Urinary bladder (tissue), 4 donors: ENCODE measurements around the gene OGFOD1. TPM values are rescaled to one million over a fixed set of nuclear protein-coding genes. Genes with fewer than 3 reads are reported as not detected.

ENCODE experiments used
- DNase-seq: peaks from one replicate; pipeline ENCODE4 v3.0.0-alpha.2; 2015; ENCODE audit errors: extremely low spot score
- H3K27ac ChIP-seq: one replicate; pipeline ENCODE4 v1.5.1; 2013; ENCODE audit warnings: low read depth, mild to moderate bottlenecking, moderate library complexity
- H3K36me3 ChIP-seq: one replicate; pipeline ENCODE4 v1.6.1; 2013; ENCODE audit warnings: mild to moderate bottlenecking, moderate library complexity; ENCODE audit not compliant: insufficient read depth
- H3K4me1 ChIP-seq: one replicate; pipeline ENCODE4 v1.6.1; 2013; ENCODE audit warnings: mild to moderate bottlenecking, moderate library complexity; ENCODE audit not compliant: insufficient read depth
- H3K4me3 ChIP-seq: one replicate; pipeline ENCODE4 v1.5.1; 2013; ENCODE audit warnings: low read depth, low read length
- WGBS: extraction: QIAGEN DNeasy Blood & Tissue Kit; methylation state at CpG from one replicate; pipeline ENCODE4 v1.1.7; 2013; 5-methylcytosine and 5-hydroxymethylcytosine counted together
- polyA plus RNA-seq: library from polyadenylated mRNA; stranded (reverse); fragments of 200-250 nt; gene quantifications from one replicate; pipeline ENCODE4 v1.2.3, GENCODE V29; 2013
- total RNA-seq: library from RNA; depleted of rRNA; stranded (reverse); fragments of >200 nt; gene quantifications from one replicate; pipeline ENCODE4 v1.2.3, GENCODE V29; 2014
- donor health status: healthy with polysubstance abuse.
- donor health status: healthy.

Gene OGFOD1
- 58.2 TPM for total RNA-seq
- polyA plus RNA-seq = 25.8 TPM

GRCh38 chr16:56450986-56451752 is at the start of gene OGFOD1, which contains the start of gene NUDT21:
OGFOD1 (plus strand) TSS chr16:56451554; CDS start chr16:56451613, 59 bp downstream.
NUDT21 (minus strand) TSS chr16:56451332; CDS start chr16:56451202, 130 bp downstream.
- Histone ChIP-seq H3K4me1 (peaks cover 3% of the 10 kb centered on the region), H3K27ac (peak within 1 kb of the TSS; percentile 28), H3K4me3 (peak within 1 kb of the TSS; percentile 92), H3K36me3 (peaks cover 2% of the 10 kb centered on the region)
- under 1% methylated on average over 56 of the region's 56 CpGs for WGBS
- DNase-seq = peak; percentile 96

GRCh38 chr16:56405977-56406672 is 45.2 kb upstream of the OGFOD1 start:
- WGBS = 79% methylated on average over 4 of the region's 4 CpGs
- Histone ChIP-seq H3K4me3 (no peak overlapping the region), H3K27ac (no peak overlapping the region), H3K4me1 (no peaks in the 10 kb centered on the region), H3K36me3 (peaks cover 3% of the 10 kb centered on the region)
- no peak for DNase-seq

- DNase-seq = no peak
- Histone ChIP-seq H3K4me1 (no peaks in the 10 kb centered on the region), H3K27ac (no peak overlapping the region), H3K36me3 (peaks cover 2% of the 10 kb centered on the region), H3K4me3 (no peak overlapping the region)
- WGBS = 82% methylated on average over 7 of the region's 7 CpGs
Measured at GRCh38 chr16:56408379-56409098, 42.8 kb upstream of the OGFOD1 start.

- H3K4me3 ChIP-seq = no peak overlapping the region
- H3K27ac ChIP-seq = peak overlapping the region; percentile 32
- DNase-seq = no peak
- WGBS = 79% methylated on average over 4 of the region's 4 CpGs
- no peaks in the 10 kb centered on the region for H3K4me1 ChIP-seq
- peaks cover 2% of the 10 kb centered on the region for H3K36me3 ChIP-seq
Measured at GRCh38 chr16:56409195-56409594, 42.2 kb upstream of the OGFOD1 start.

- 80% methylated on average over 5 of the region's 5 CpGs for WGBS
- no peak overlapping the region for H3K4me3 ChIP-seq
- H3K36me3 ChIP-seq = no peaks in the 10 kb centered on the region
- H3K4me1 ChIP-seq = peaks cover 2% of the 10 kb centered on the region
- DNase-seq = no peak
- no peak overlapping the region for H3K27ac ChIP-seq
Measured at GRCh38 chr16:56411123-56411522, 40.2 kb upstream of the OGFOD1 start.

- H3K27ac ChIP-seq = no peak overlapping the region
- WGBS = 98% methylated on average over 2 of the region's 2 CpGs
- H3K4me1 ChIP-seq = peaks cover 2% of the 10 kb centered on the region
Measured at GRCh38 chr16:56411624-56412023, 39.7 kb upstream of the OGFOD1 start.

GRCh38 chr16:56413381-56413780 is 38.0 kb upstream of the OGFOD1 start:
- DNase-seq = no peak
- peaks cover 2% of the 10 kb centered on the region for H3K4me1 ChIP-seq
- no peak overlapping the region for H3K27ac ChIP-seq
- H3K4me3 ChIP-seq = no peak overlapping the region
- 87% methylated on average over 5 of the region's 5 CpGs for WGBS
- no peaks in the 10 kb centered on the region for H3K36me3 ChIP-seq

More at GRCh38 chr16:56411624-56412023, 39.7 kb upstream of the OGFOD1 start:
- no peak for DNase-seq
- Histone ChIP-seq H3K4me3 (no peak overlapping the region), H3K36me3 (no peaks in the 10 kb centered on the region)

- WGBS = 67% methylated on average over 5 of the region's 5 CpGs
- peaks cover 2% of the 10 kb centered on the region for H3K4me1 ChIP-seq
- H3K4me3 ChIP-seq = no peak overlapping the region
- no peak for DNase-seq
- H3K27ac ChIP-seq = no peak overlapping the region
- no peaks in the 10 kb centered on the region for H3K36me3 ChIP-seq
Measured at GRCh38 chr16:56414366-56414765, 37.0 kb upstream of the OGFOD1 start.

- Histone ChIP-seq H3K4me1 (peaks cover 2% of the 10 kb centered on the region), H3K4me3 (no peak overlapping the region), H3K36me3 (no peaks in the 10 kb centered on the region), H3K27ac (no peak overlapping the region)
- WGBS = 85% methylated on average over 4 of the region's 4 CpGs
- DNase-seq = no peak
Measured at GRCh38 chr16:56415875-56416274, 35.5 kb upstream of the OGFOD1 start.

- H3K4me1 ChIP-seq = peaks cover 2% of the 10 kb centered on the region
- H3K27ac ChIP-seq = no peak overlapping the region
- H3K4me3 ChIP-seq = no peak overlapping the region
- DNase-seq = no peak
- 97% methylated on average over 4 of the region's 4 CpGs for WGBS
- H3K36me3 ChIP-seq = no peaks in the 10 kb centered on the region
Measured at GRCh38 chr16:56417138-56417537, 34.2 kb upstream of the OGFOD1 start.

- Histone ChIP-seq H3K4me3 (no peak overlapping the region), H3K36me3 (no peaks in the 10 kb centered on the region), H3K4me1 (peaks cover 2% of the 10 kb centered on the region), H3K27ac (no peak overlapping the region)
- 88% methylated on average over 8 of the region's 8 CpGs for WGBS
- no peak for DNase-seq
Measured at GRCh38 chr16:56419740-56420548, 31.4 kb upstream of the OGFOD1 start.

GRCh38 chr16:56420613-56421012 is 30.7 kb upstream of the OGFOD1 start:
- Histone ChIP-seq H3K4me3 (no peak overlapping the region), H3K36me3 (no peaks in the 10 kb centered on the region), H3K4me1 (no peaks in the 10 kb centered on the region), H3K27ac (no peak overlapping the region)
- DNase-seq = no peak

GRCh38 chr16:56421313-56421712 is 30.0 kb upstream of the OGFOD1 start:
- Histone ChIP-seq H3K4me3 (no peak overlapping the region), H3K27ac (no peak overlapping the region), H3K4me1 (no peaks in the 10 kb centered on the region), H3K36me3 (no peaks in the 10 kb centered on the region)
- WGBS = 96% methylated on average over 2 of the region's 2 CpGs
- no peak for DNase-seq
